ENCODE measurements around the gene UNC79. TPM values are rescaled to one million over a fixed set of nuclear protein-coding genes. Genes with fewer than 3 reads are reported as not detected.
A peak's percentile ranks its signal among the peaks of the same experiment; 100 is the strongest.

Gene UNC79
- total RNA-seq, 2 donors from 2014 or later: 0.19 to 0.31 TPM

DNA sequence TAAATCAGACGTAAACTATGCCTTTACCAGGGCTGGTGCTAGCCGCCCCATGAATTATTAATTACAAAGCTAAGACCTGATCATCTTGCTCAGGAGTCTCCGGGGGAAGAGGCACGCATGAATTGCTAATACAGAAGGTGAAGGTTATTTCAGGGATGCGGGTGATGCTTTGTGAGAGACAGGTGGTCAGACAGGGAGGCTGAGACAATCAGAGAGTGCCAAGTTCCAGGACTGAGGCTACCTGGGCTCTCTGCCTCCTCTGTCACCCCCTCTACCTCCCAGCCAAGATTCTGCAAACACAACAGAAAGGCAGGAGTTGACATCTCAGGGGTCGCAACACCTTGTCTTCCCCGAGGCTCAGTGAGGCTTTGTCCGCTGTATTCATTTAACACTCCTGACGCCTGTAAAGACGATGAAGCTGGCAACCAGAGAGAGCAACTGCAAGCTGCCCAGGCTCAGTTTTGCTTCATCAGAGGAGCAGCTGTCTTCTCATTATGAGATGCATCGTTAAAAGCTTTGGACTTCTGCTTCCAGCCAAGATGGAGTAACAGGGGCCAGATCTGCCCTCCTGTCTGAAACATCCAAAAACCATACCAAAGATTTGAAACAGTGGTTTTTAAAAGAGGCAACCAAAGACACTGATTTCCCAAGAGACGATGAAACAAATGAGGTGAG, 311.0 kb downstream of the UNC79 start:
- peaks cover 0 to 23% of the 10 kb centered on the region in 2 donors for H3K4me1 ChIP-seq
- peak overlapping the region in 1 of 2 donors; percentile 84 for H3K27ac ChIP-seq
- H3K36me3 ChIP-seq: no peaks in the 10 kb centered on the region

DNA sequence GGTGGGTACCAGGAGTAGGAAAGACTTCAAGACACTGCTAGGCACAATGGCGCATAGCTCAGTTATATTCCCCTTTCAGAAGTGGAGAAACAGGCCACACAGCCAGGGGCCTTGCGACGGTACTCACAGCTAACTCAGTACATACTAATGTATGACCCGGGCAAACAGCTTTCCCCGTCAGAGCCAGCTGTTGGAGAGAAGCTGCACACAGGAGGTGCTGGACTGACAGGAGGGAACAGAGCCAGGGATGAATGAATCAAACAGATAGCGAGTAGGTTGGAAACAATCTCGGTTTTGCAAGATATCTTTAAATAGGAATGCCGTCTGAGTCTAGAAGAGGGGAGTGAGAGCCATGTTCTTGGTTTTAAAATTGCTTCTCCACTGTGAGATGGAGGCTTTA, 312.0 kb downstream of the UNC79 start:
- peak; percentile 72 for DNase-seq (ENCODE audit: low spot score)
- no peak overlapping the region for H3K4me3 ChIP-seq
- H3K27me3 ChIP-seq: no peaks in the 10 kb centered on the region
- H3K9me3 ChIP-seq: no peaks in the 10 kb centered on the region
- H3K27ac ChIP-seq: peak overlapping the region; percentile 68 to 84
- H3K4me1 ChIP-seq: peaks cover 0 to 28% of the 10 kb centered on the region in 2 donors
- TF ChIP-seq, protein P1, sequence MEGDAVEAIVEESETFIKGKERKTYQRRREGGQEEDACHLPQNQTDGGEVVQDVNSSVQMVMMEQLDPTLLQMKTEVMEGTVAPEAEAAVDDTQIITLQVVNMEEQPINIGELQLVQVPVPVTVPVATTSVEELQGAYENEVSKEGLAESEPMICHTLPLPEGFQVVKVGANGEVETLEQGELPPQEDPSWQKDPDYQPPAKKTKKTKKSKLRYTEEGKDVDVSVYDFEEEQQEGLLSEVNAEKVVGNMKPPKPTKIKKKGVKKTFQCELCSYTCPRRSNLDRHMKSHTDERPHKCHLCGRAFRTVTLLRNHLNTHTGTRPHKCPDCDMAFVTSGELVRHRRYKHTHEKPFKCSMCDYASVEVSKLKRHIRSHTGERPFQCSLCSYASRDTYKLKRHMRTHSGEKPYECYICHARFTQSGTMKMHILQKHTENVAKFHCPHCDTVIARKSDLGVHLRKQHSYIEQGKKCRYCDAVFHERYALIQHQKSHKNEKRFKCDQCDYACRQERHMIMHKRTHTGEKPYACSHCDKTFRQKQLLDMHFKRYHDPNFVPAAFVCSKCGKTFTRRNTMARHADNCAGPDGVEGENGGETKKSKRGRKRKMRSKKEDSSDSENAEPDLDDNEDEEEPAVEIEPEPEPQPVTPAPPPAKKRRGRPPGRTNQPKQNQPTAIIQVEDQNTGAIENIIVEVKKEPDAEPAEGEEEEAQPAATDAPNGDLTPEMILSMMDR (IDR thresholded peaks at IDR 0.05): no peak
- H3K36me3 ChIP-seq: no peaks in the 10 kb centered on the region

More for the DNA sequence above, 311.0 kb downstream of the UNC79 start:
- Histone ChIP-seq H3K27me3 (no peaks in the 10 kb centered on the region), H3K9me3 (no peaks in the 10 kb centered on the region), H3K4me3 (no peak overlapping the region)
- DNase-seq (ENCODE audit: low spot score): no peak
- TF ChIP-seq, protein P1 (IDR thresholded peaks at IDR 0.05): no peak

DNA sequence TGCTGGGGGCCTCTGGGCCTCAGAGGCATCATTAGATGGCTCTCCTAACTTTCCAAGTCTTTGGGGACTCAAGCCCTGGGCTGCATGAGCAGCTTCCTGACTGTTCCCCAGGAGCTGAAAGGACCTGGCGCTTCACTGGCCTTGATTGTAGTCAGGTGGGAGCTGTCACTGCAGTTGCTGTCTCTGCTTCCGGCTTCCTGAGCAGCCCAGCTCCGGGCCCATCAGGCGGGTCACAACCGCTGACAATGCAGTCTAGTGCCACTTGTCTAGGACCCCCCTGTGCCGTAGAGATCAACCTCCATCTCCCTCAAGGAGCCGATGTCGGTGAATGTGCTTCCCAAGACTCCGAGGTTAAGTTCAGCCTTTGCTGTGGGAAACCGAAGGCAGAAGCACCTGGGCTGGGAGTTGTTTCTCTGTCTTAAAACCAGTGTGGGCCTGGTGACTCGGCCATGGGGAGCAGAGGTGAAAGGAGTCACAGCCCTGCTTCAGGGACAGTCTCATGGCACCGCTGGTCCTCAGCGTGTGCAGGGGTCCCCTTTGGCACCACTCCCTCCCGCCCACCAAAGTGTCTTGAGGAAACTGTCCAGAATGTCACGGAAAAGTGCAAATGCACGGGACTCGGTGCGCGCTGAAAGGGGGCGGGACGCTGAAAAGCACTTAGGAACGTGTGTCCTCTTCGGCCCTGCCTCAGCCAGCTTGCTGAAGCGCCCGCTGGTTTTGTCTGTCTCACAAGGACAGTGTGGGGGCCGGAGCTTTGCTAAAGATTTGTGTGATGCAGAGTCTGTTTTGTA, 312.7 kb downstream of the UNC79 start:
- DNase-seq (ENCODE audit: low spot score): no peak
- Histone ChIP-seq H3K4me3 (no peak overlapping the region), H3K9me3 (no peaks in the 10 kb centered on the region), H3K27ac (peak overlapping the region; percentile 68 to 84), H3K27me3 (no peaks in the 10 kb centered on the region), H3K4me1 (peaks cover 0 to 35% of the 10 kb centered on the region in 2 donors), H3K36me3 (no peaks in the 10 kb centered on the region)
- TF ChIP-seq, protein P1 (IDR thresholded peaks at IDR 0.05): no peak

DNA sequence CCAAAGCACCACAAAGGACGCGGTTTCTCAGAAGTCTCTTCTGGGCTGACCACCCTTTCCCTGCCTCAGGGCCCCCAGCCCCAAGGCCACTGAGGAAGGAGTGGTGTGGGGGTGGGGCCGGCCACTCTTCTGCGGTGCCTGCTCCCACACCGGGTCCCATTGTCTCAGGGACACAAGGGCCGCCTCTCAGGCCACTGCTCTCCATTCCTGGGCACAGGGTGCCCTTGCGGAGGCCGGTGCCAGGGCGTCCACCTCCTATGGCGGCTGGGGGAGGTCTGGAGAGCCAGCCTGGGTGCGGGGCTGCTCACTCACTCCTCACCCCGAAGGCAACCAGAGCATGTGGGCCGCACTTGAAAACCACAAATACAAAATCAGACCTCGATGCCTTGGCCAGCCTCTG, 313.4 kb downstream of the UNC79 start:
- H3K4me1 ChIP-seq: peaks cover 0 to 40% of the 10 kb centered on the region in 2 donors
- TF ChIP-seq, protein P1 (IDR thresholded peaks at IDR 0.05): no peak

DNA sequence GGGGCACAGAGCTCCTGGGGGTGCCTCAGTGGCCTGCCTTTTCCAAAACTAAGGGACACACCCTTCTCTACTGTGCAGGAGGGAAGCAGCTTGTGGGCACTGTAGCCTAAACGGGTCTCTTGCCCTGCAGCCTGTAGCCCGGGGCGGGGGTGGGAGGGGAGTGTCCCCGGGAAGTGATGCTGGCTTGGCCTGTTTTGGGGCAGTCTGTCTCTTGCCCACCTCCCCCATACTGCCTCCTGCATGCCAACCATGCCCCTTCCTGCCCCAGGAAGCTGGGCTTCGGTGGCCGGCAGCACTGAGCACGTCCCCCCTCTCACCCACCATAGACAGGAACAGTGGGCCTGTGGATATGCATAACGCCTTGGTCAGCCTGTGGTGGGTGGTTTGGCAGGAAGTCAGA, 314.1 kb downstream of the UNC79 start:
- peaks cover 0 to 41% of the 10 kb centered on the region in 2 donors for H3K4me1 ChIP-seq
- DNase-seq (ENCODE audit: low spot score): no peak
- no peaks in the 10 kb centered on the region for H3K27me3 ChIP-seq
- H3K27ac ChIP-seq: no peak overlapping the region
- H3K4me3 ChIP-seq: no peak overlapping the region
- no peaks in the 10 kb centered on the region for H3K9me3 ChIP-seq
- no peaks in the 10 kb centered on the region for H3K36me3 ChIP-seq
- TF ChIP-seq, protein P1 (IDR thresholded peaks at IDR 0.05): no peak

More for the DNA sequence above, 313.4 kb downstream of the UNC79 start:
- H3K27me3 ChIP-seq: no peaks in the 10 kb centered on the region
- no peaks in the 10 kb centered on the region for H3K36me3 ChIP-seq
- H3K27ac ChIP-seq: peak overlapping the region in 1 of 2 donors; percentile 84
- no peak overlapping the region for H3K4me3 ChIP-seq
- H3K9me3 ChIP-seq: no peaks in the 10 kb centered on the region
- DNase-seq (ENCODE audit: low spot score): no peak
